ENCODE data around the gene RACK1.
"Not testable (repeated sequence)": the region's sequence is repeated elsewhere in the genome, so short reads cannot be mapped to it uniquely, and the experiment has no call there.

RACK1 gene

DNA sequence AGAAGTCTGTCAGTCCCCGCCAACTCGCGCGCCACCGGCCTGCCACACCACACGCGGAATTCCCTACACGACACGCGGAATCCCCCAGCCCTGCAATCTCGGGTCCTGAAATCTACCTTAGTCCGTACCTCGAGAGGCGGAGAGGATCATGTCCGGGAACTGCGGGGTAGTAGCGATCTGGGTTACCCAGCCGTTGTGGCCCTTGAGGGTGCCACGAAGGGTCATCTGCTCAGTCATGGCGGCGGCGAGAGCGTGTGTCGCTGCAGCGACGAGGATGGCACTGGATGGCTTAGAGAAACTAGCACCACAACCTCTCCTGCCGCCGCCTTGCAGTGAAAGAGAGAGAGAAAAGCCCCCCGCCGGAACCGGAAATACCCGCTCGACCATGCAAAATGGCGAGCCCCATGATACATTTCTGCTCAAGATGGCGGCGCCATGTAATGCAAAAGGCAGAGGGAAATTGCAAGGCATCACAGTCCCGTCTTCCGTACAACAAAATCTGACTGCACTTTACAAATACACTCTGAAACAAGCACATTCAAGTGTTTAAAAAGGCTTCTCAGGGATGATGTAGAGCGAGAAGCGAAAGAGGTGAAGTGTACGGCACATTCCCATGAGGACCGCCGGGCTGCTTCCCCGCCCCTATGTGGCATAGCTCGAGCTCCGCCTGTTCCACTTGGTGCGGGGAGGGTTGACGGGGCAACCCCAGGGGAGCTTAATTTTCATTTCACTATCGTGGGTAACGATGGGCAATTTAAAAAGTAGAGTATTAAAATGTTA is at the start of gene RACK1:
Gene RACK1, minus strand, starts transcription at position 343 of the 780 bp plus-strand sequence. Its CDS starts 106 bp downstream, at position 237.
- peak; percentile 94 for DNase-seq (ENCODE audit: low spot score)

DNA sequence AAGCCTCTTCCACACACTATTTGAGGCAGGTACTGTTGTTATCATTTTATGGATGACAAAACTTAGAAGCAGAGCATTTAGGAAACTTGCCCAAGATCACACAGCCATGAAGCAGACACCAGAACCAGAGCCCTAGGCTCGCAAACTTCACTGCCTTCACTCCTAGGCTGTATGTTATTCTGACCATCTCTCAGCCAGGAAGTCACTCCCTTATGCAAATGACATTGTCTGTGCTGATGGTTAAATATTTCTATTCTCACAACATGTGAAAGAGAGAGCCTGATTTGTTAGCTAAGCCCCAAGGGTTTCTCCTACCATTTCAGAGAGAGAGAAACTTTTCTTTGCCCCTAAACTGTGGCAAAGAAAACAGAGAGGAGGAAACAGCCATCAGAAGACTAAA is 43.6 kb upstream of the RACK1 start:
- not testable (repeated sequence) for DNase-seq (ENCODE audit: low spot score)

DNA sequence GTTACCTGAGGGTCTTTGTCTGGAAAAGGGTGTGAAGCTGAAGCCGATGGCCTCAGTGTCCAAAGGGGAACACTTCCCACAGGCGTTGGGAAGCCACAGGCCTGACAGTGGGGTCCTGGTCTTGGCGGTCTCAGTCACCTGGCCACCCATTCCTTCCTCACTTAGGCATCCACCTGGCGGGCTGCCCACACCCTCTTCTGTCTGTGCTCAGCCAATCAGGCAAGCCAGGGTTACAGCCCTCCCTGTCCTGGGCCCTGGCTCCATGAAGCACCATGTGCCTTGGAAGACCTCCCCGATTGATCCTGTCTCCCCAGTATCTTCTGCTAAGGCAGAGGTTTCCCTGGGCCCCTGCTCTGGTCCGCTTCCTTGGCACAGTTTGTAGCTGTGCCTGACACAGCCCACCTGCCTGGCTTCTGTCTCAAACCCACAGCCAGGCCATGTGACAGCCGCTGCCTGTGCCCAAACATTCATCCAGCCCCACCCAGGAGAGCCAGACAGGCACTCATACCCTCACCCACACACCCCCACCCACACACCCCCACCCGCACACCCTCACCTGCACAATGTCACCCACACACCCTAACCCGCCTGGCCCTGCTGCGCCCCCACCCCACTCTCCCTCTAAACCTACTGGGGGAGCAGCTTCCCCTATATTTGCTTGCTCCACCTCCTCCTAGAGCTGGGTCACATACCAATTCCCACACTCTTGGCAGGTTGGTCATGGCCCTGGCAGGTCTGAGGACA is 42.4 kb upstream of the RACK1 start:
- DNase-seq (ENCODE audit: low spot score): not testable (repeated sequence)

DNA sequence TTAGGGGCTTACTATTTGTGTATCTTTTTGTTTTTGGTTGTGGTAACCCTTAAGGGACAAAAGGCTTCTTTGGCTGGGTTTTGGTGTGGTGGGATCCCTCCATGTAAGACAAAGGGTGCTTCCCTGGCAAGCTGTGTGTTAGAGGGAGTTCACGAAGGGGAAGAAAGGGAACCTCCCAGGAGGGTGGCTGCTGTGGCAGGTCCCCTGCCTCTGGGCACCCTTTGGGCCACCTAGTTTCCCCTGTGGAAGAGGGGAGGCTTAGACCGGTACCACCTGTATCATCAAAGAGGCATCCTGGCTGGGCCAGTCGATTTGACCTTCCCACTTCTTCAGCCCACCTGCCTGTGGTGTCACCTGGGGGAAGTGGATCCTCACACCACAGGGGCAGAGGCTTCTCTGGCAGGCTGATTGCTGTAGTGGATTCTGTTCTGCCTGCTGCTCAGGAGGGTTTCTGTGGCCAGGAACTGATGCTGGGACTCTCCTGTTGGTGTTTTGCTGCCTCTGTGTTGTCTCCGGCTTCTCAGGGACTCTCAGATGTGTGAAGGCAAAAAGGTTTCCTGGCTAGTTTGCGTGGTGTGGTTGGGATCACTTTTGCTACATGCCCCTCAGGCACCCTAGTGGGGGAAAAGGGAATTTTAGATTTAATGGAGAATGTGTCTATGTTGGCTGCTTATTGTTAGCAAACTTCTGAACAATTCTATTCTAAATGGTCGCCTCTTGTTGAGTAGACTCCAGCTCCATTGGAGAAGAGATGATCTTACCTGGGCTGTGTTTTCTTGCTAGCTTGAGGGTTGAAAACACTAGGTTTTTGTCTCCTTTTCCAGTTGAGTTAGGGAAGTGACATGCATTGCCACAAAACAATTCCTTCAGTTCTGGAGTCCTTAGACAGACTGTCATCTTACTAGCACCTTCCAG is 40.4 kb upstream of the RACK1 start:
- not testable (repeated sequence) for DNase-seq (ENCODE audit: low spot score)

DNA sequence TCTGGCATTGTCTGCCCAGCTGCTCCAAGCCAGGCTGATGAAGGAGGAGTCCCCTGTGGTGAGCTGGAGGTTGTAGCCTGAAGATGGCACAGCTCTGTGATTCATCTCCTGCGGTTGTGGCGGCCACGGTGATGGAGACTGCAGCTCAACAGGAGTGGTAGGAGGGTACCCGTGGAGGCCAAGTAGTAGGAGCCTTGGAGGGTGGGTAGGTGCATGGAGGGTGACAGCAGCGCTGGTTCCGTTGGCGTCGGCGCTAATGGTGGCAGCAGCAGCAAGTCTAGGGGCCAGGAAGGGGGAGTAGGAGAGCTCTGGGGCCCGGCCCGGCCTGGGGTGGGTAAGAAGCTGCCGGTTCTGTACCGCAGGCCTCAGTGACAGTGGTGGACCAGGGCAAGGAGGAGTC is 39.6 kb upstream of the RACK1 start:
- DNase-seq (ENCODE audit: low spot score): no peak

DNA sequence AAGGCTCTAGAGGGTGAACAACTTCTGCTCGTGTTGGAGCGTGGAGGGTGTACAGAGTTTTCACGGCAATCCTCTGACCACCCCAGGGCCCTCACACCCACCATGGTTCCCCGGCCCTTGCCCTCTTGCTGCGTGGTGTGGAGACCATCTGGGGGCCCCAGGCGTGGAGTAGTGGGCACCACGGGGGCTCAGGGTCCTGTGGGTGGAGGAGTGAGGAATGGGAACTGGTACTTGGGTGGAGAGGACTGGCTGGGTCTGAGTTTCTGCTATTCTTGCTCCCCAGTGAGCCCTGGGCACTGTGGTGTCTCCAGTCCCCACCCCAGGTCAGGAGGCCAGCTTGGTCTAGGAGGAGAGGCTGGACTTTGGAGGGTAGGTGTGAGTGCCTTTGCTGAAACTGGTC is 39.2 kb upstream of the RACK1 start:
- DNase-seq (ENCODE audit: low spot score): no peak

DNA sequence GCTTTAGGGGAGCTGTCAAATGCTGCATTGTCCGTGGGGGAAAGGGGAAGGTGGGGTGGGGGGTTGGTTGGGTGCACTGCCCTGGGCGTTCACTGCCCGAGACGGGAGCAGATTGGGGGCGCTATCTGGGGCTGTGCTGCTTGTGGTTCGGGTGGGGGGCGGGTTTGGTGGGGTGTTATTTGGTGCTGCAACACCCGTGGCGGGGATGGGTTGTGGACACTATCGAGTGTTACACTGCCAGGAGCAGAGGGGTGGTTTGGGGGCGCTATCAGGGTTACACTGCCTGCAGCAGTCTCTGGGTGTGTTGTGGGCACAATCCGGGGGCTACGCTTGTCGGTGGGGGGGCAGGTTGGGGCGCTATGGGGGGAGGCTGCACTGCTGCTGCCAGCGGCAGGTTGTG is 38.7 kb upstream of the RACK1 start:
- DNase-seq (ENCODE audit: low spot score): not testable (repeated sequence)

DNA sequence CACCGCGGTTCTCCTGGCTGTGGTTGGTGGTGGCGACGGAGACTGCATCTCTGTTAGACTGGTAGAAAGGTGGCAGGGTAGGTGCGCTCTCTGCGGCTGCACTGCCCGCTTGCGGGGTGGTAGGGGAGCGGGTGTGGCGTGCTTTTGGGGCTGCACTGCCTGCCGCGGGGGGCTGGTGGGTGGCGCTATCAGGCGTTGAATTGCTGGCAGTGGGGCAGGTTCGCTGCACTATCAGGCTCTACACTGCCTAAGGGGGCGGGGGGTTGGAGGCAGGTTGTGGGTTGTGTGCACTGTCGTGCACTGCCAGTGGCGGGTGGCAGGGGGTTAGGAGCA is 38.2 kb upstream of the RACK1 start:
- no peak for DNase-seq (ENCODE audit: low spot score)

DNA sequence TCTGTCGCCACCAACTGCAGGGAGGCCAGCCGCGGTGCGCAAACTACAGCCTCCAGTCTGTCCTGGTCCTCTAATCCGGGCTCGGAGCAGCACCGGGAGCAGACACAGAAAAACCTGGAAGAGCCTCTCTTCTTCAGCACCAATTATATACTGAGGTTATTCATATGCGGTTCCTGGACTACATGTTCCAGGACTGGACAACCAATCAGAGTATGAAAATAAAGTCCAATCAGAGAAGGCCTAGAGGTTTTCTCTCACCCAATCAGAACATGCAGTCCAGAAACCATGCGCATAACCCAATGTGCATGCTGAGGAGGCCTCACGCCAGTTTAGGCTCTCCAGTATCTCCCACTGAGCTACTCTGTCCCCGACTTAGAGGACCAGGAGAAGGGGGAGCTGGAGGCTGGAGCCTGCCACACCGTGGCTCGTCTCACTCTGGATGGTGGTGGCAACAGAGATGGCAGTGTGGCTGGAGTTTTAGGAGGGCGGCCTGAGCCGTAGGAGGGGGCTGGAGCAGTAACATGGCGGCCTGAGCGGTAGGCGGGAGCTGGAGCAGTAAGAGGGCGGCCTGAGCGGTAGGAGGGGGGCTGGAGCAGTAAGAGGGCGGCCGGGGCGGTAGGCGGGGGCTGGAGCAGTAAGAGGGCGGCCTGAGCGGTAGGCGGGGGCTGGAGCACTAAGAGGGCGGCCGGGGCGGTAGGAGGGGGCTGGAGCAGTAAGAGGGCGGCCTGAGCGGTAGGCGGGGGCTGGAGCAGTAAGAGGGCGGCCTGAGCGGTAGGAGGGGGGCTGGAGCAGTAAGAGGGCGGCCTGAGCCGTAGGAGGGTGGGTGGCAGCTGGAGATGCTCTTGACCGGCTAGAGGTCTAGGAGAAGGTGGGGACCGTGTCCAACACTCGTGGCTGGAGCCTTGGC is 37.6 kb upstream of the RACK1 start:
- DNase-seq (ENCODE audit: low spot score): no peak

DNA sequence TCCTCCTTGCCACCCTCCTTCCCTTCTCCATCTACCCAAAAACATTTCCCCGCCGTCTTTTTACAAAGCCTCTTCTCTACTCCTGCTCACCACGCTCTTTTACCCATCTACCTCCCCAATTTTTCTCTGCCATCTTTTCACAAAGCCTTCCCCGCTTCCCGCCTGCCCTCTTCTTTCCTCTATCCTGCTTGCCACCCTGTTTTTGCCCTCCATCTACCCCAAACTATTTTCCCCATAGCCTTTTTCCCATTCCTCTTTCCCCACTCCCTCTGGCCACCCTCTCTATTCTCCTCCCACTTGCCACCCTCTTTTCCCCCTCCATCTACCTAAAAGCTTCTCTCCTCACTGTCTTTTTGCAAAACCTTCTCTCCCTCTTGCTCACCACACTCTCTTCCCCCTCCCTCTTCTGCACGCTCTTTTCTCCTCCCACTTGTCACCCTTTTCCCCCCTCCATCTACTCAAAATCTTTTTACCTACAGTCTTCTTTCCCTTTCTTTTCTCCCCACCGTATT is 36.6 kb upstream of the RACK1 start:
- DNase-seq (ENCODE audit: low spot score): no peak

DNA sequence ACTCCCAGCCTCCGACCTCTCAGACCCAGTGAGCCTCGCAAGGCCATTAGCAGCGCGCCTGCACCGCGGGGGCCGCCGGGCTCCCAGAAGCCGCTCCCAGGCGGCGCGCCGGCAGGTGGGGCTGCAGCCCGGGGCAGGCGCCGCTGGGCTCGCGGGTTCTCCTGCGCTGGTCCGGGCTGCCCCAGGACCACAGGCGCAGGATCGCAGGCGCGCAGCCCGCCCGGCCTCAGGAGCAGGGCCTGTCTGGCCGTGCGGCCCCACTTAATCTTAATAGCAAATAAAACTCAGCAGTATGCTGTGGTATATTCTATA is 29.7 kb upstream of the RACK1 start:
- DNase-seq (ENCODE audit: low spot score): not testable (repeated sequence)

DNA sequence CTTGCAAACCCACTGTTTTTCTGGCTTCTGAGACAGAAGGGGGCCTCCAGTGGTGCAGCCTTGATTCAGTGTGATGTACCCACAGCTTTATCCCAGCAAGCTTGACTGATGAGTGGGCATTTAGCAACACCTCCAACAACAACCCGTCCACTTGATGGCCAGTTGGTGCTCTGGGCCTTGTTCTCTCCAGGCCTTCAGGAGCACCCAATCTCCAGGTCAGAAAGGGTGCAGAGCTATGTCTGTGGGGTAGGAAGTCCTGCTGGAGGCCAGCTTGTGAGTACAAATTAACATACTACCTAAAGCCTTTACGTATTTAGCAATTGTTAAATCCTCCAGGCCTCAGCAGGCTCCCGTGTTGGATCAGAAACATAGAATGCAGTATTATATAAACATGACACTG is 27.4 kb upstream of the RACK1 start:
- no peak for DNase-seq (ENCODE audit: low spot score)

DNA sequence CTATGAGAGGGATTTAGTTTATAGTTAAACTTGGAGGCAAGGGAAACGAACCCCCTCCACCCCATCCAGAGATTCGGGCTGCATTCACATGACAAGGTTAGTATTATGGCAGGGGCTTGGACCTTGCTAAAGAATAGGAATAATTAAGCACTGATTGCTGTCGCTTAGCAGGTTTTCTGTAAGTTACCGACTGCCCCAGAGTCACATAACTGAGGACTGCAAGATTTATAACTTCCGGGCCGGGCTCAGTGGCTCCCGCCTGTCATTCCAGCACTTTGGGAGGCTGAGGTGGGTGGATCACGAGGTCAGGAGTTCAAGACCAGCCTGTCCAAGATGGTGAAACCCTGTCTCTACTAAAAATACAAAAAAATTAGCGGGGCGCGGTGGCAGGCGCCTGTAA is 24.2 kb upstream of the RACK1 start:
- not testable (repeated sequence) for DNase-seq (ENCODE audit: low spot score)

DNA sequence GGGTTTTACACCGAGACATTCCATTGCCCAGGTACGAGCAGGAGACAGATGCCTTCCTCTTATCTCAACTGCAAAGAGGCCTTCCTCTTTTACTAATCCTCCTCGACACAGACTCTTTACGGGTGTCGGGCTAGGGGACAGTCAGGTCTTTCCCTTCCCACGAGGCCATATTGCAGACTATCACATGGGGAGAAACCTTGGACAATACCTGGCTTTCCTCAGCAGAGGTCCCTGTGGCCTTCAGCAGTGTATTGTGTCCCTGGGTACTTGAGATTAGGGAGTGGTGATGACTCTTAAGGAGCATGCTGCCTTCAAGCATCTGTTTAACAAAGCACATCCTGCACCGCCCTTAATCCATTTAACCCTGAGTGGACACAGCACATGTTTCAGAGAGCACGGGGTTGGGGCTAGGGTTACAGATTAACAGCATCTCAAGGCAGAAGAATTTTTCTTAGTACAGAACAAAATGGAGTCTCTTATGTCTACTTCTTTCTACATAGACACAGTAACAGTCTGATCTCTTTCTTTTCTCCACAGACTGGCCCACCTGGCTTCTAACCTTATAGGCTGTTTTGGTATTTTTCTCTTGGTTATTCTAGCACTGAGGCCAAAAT is 23.7 kb upstream of the RACK1 start:
- DNase-seq (ENCODE audit: low spot score): not testable (repeated sequence)

DNA sequence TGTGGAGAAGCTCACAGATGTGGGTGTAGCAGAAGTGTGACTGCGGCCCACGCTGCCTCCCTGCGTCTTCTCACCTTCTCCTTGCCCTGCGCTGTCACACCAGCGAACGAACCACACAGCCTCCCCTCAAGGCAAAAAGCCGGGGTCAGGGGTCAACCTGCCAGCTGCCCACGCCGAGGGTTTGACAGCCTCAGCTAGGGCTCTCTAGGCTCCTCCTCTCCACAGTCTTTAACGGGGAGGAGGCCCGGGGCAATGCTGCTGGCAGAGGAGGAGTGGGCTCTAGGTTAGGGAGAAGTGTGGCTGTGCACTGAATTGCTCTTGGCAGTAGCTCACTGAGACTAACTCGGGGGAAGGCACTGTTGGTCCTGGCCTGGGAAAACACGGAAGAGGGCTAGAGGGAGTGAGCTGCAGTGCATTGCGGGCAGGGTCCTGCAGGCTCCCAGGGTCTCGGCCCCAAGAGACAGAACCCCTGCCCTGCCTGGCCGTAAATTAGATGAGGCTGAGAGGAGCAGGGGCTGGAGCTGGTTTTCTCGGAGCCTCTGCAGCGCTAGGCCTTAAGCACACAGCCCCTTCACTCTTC is 21.5 kb upstream of the RACK1 start:
- no peak for DNase-seq (ENCODE audit: low spot score)

DNA sequence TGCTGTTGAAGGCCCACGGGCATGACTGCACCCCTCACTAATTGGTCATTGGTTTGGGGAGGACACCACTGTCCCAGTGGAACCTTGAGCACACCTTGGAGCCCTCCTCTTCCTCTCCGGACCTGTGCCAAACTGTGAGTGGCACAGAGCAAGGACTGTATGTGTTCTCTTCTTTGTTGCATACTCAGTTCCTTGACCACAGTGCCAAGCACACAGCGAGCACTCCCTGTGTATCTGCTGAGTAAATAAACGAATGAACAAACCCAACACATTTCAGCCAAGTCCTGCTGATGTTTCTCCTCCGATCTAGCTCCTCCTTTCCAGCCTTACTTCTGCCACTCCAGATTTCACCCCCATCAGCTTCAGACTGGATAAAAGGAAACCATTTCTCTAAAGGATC is 19.9 kb upstream of the RACK1 start:
- DNase-seq (ENCODE audit: low spot score): no peak

DNA sequence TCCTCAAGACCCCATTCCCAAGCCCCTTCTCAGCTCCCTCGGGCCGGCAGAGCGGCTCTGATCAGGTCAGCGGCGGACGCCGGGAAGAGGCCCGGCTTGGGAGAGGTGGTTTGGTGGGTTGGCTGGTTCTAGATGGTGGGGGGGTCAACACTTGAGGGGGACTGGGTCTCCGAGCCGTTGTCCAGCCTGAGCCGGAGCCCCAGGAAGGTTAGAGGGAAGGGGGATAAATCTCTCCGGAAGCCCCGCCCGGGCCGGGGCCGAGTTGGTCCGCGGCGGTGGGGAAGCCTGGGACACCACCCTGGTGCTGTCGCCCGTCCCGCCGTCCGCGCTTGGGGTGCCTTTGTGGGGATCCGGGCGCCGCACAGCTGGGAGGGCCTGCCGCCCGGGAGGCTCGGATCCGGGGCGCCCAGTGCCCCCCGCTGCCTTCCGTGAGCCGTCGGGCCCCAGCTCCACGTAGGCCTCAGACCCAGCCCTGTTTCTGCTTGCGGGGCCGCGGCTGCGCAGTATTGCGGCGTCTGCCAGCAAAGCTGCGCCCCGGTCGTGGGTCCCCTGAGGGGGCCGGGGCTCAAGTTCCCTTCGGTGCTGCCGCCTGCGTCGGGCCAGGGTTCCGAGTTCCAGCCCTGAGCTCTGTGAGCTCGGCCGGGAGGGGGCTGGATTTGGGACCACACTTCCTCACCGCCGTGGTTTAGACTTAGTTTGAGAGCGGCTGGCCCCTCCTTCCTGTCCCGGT is 17.8 kb upstream of the RACK1 start:
- DNase-seq (ENCODE audit: low spot score): peak; percentile 88

DNA sequence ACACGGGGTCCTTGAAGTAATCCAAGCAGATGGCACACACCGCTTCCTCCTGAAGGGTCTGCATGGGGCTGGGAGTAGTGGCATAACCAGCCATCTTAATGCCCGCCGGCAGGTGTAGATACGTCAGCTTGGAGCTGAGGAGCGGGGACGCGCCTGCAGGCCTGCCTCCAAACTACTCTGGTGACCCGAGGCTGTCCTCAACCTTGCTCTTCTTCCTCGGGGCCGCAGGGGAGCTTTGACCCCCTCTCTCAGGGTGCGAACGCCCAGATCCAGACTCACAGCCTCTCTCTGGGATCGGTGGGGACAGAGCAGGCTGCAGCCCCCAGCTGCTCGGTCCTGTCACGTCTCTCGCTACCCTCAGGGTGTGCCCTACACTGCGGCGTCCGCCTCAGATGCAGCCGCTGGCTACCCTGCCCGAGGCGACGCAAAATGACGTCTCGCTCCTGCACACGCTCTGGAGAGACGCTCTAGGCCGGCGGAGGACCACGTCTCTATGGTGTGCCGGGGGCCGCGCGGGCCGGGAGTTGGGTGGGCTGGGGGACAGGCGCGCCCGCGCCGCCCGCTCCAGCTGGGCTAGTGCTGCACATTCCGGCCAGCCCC is 17.1 kb upstream of the RACK1 start, which contains the start of gene TRIM52:
Gene TRIM52, minus strand, starts transcription at position 424 of the 600 bp plus-strand sequence. Its CDS starts 330 bp downstream, at position 94.
- peak; percentile 94 for DNase-seq (ENCODE audit: low spot score)

Data from left forelimb (tissue), 1 donor.